NCI-H460 (cell line): ENCODE data around the gene GHR. TPM values are rescaled to one million over a fixed set of nuclear protein-coding genes. Genes with fewer than 3 reads are reported as not detected.
A peak's percentile ranks its signal among the peaks of the same experiment; 100 is the strongest.
"Not testable (repeated sequence)": the region's sequence is repeated elsewhere in the genome, so short reads cannot be mapped to it uniquely, and the experiment has no call there.

Experiments
- DNase-seq: peaks from one replicate; pipeline ENCODE4 v3.0.0-alpha.2; 2016; ENCODE audit warnings: low read depth; ENCODE audit errors: extremely low read depth
- total RNA-seq: library from RNA; depleted of rRNA; stranded (reverse); fragments of >200 nt; shearing (Covaris generic); gene quantifications from 2 replicates; pipeline ENCODE4 v1.2.3, GENCODE V29; 2014

GHR gene
- total RNA-seq, 1 experiment from 2014 or later = 0.47 TPM

GRCh38 chr5:42636425-42636824, 213.2 kb downstream of the GHR start:
- peak; percentile 5 for DNase-seq

DNA sequence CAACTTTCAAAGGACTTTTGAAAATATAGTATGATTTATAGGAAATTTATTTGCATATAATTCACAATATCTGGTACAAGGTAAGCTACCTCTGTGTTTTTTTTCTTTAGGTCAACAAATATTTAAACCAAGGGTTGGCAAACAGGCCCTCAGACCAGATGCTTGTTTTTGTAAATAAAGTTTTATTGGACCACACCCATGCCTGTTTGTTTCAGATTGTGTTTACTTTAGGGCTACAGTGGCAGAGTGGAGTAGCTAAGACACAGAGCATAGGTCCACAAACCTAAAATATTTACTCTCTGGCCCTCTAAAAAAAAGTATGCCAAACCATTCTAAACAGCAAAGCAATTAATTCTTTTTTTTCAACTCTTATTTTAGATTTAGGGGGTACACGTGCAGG, 213.7 kb downstream of the GHR start:
- DNase-seq = no peak

DNA sequence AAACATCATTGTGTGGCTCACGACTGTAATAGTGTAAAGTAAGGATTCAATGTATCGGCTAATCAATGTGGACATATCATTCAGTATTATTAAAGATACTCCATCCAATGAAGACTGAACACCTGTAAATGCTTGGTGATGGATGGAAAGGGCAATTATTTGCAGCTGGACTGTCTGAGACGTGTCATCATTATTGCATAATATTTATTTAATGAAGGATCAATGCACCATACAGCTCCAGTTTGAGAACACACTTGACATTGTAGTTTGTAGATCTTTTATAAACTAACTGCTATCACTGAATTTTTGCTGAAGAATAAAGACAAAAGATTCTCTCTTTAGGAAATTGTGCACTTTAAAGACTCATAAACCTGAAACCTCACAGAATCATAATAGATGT, 215.7 kb downstream of the GHR start:
- no peak for DNase-seq

DNA sequence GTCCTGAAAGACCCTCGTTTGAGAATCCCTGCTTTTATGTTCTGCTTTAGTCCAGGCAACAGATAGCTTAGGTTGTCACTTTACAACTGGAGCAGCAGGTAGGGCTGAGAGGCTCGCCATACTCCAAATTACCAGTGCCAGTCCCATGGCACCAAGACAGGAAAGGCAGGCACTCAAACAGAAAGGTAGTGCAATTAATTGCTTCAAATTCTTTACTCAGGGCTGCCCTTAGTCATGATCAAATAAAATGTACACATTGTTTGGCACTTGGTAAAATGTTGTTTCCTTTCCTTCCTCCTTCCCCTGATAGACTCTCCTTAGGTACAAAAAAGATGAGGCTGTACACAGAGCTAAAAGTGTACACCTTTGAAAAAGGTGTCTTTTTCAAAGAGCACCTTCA, 217.6 kb downstream of the GHR start:
- DNase-seq = no peak

GRCh38 chr5:42641336-42642005, 218.2 kb downstream of the GHR start:
- no peak for DNase-seq

DNA sequence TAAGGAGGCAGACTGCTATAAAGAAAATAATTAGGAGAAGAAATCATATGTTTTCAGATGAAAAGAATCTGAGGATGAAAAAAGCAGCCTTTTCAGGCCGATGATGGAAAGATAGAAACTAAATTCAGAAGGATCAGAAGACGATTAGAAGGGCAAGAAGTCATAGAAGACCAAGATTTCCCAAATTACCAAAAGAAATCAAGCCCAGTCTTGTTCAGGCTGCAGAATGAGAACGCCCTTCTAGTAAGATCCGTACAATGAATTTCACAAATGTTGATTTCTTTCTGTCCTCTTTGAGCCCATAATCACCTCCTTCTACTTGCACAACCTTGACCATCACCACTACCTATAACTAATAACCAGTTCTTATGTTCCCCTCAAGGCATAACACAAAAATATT, 218.8 kb downstream of the GHR start:
- DNase-seq = no peak

- no peak for DNase-seq
These were observed 220.1 kb downstream of the GHR start for GRCh38 chr5:42643360-42643759.

GRCh38 chr5:42645138-42645537, 221.9 kb downstream of the GHR start:
- no peak for DNase-seq

DNA sequence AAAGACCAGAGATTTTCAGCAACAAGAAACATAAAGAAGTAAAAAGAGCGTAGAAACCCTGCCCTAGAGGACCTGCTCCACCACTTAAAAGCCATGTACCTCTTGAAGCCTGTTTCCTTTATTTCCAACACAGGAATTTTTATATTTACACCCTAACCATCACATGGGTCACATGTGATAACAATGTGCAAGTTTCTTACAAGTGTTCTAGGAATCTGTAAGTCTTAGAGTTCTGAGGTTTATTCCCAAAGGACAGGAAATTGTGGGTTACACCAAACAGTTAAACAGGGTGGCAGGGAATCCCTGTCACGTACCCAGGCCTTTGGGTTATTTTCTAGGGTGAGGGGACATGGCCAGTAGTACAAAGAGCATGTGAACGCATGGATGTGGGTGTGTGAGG, 224.8 kb downstream of the GHR start:
- no peak for DNase-seq

- DNase-seq = no peak
These were observed 225.7 kb downstream of the GHR start for GRCh38 chr5:42648915-42649314.

- no peak for DNase-seq
These were observed 226.8 kb downstream of the GHR start for GRCh38 chr5:42650084-42650483.

GRCh38 chr5:42653705-42654104, 230.5 kb downstream of the GHR start:
- no peak for DNase-seq

GRCh38 chr5:42654645-42655044, 231.4 kb downstream of the GHR start:
- no peak for DNase-seq

DNA sequence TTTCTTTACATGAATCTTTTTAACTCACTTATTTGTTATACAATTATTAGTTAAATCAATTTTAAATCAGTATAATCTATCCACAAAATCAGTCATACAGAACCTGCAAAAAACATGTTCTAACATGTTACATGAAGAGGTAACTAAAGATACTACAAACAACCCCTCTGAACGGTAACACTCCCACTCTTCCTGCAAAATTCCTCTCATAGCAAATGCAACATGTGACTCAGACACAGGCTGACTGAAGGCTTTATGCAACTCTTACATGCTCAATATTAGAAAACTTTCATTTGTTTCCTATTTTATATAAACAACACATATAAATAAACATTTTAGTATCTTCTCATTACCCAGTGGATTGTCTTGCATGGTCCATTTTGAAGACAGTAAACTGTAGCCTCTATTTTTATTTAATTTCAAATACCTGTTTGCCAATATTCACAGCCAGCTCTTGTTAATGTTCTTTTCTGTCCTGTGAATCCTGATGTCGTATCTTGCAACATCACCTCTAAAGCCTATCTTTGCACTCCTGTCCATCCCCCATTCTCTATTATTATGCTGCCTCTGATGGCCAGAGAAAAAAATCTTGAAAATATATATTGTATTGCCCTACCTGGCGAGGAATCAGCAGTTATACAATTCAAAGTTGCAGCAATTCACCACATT, 232.9 kb downstream of the GHR start:
- DNase-seq = no peak

DNA sequence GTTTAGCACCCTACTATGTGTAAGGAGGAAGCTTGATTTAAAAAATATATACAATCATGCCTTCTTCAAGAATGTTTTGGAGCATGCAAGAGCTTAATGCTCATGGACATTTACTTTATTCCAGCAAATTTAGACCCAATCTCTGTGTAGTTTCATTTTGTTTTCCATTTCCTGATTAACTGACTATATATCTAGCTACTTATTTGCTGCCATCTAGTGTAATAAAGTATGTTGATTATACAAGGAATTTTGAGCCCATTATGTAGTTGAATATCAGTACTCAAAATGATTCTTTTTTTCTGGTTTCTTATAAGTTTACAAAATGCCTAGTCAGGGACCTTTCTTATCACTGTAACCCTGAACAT, 233.4 kb downstream of the GHR start:
- peak; percentile 6 for DNase-seq

DNA sequence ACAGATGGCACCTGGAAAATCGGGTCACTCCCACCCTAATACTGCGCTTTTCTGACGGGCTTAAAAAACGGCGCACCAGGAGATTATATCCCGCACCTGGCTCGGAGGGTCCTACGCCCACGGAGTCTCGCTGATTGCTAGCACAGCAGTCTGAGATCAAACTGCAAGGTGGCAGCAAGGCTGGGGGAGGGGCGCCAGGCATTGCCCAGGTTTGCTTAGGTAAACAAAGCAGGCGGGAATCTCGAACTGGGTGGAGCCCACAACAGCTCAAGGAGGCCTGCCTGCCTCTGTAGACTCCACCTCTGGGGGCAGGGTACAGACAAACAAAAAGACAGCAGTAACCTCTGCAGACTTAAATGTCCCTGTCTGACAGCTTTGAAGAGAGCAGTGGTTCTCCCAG, 236.6 kb downstream of the GHR start:
- not testable (repeated sequence) for DNase-seq

DNA sequence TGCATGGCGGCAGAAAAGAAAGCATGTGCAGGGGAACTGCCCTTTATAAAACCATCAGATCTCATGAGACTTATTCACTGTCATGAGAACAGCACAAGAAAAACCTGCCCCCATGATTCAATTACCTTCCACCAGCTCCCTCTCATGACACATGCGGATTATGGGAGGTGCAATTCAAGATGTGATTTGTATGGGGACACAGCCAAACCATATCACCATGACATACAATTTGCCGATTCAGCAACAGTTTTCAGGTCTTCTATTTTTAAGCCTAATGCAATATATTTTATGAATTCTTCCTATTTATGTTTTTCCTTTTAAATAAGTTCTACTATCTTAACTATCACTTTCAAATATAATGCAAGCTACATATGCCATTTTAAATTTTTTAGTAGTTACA, 242.6 kb downstream of the GHR start:
- no peak for DNase-seq

- no peak for DNase-seq
These were observed 243.6 kb downstream of the GHR start for GRCh38 chr5:42666869-42667268.

DNA sequence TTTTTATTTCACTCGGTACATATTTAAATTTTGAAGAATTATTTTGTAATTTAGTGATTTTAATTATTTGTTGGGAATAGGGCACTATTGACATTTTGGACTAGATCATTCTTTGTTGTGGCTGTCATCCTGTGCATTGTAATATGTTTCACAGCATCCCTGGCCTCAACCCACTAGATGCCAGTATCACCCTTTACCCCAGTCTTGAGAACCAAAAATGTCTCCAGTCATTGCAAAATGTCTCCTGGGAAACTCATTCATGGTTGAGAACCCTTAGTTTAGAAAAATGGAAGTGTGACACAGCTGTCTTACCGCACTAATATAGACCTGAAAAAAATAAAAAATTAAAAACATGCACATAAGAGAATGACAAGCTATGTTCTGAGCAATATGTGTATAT, 245.0 kb downstream of the GHR start:
- DNase-seq = no peak

- no peak for DNase-seq
These were observed 249.7 kb downstream of the GHR start for GRCh38 chr5:42672925-42673324.

DNA sequence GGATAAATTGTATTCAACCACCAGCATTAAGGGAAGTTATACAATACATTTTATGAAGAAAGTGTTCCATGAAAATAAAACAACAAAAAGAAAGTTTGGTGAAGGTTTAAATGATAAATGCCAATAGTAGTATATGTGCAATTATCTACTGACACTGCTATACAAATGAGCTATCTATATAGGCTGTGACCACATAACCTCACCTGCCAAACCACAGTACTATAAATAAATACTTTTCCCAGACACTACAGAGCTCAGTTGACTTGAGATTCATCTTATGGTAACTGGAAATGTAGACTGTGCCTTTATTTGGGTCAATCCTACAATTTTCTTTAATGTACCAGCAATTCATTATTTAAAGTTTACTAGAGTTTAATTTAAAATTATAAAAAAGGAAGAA, 252.4 kb downstream of the GHR start:
- DNase-seq = no peak

- DNase-seq = no peak
These were observed 253.1 kb downstream of the GHR start for GRCh38 chr5:42676362-42676761.
